Measurements from ENCODE around the gene POU1F1.

The POU1F1 gene

GRCh38 chr3:87276484-87276883 is at the start of gene POU1F1:
TSS of gene POU1F1 (minus strand) at chr3:87276584. CDS start at chr3:87276462, 122 bp downstream.
- no peak for ATAC-seq (ENCODE audit: insufficient read depth, low read depth)
- Histone ChIP-seq H3K4me3 (ENCODE audit: low read depth in 1 of 2, low read length in 2 of 2) (no peak within 1 kb of the TSS), H4K20me1 (ENCODE audit: insufficient read depth, low read length) (no peaks in the 10 kb centered on the region)

GRCh38 chr3:87324609-87325008 is 48.2 kb upstream of the POU1F1 start:
- no peak overlapping the region for H3K27ac ChIP-seq (ENCODE audit: low read length)
- no peaks in the 10 kb centered on the region for H4K20me1 ChIP-seq (ENCODE audit: insufficient read depth, low read length)
- H3K4me2 ChIP-seq (ENCODE audit: insufficient read depth, low read length): no peak overlapping the region
- H2AFZ ChIP-seq (ENCODE audit: low read depth, low read length): no peak overlapping the region
- no peaks in the 10 kb centered on the region for H3K27me3 ChIP-seq (ENCODE audit: insufficient read depth, low read length, poor library complexity)
- H3K9me3 ChIP-seq (ENCODE audit: insufficient read depth, low read length, severe bottlenecking): no peaks in the 10 kb centered on the region
- no peak overlapping the region for H3K9ac ChIP-seq (ENCODE audit: low read depth, low read length)
- ATAC-seq (ENCODE audit: insufficient read depth, low read depth) (no peak), DNase-seq (no peak)
- H3K4me1 ChIP-seq (ENCODE audit: insufficient read depth, low read length): no peaks in the 10 kb centered on the region
- H3K4me3 ChIP-seq (ENCODE audit: low read depth in 1 of 2, low read length in 2 of 2): no peak overlapping the region
- no peaks in the 10 kb centered on the region for H3K79me2 ChIP-seq (ENCODE audit: insufficient read depth, low read length)
- H3K36me3 ChIP-seq (ENCODE audit: insufficient read depth, low read length): no peaks in the 10 kb centered on the region
- TF ChIP-seq CTCF (IDR thresholded peaks at IDR 0.05; ENCODE audit: borderline replicate concordance, extremely low read depth, low read length, poor library complexity, severe bottlenecking) (no peak), EZH2 (IDR thresholded peaks at IDR 0.05; ENCODE audit: borderline replicate concordance, low read depth, low read length, severe bottlenecking) (no peak)

More at GRCh38 chr3:87276484-87276883, at the start of gene POU1F1:
- H3K27ac ChIP-seq (ENCODE audit: low read length): no peak within 1 kb of the TSS
- H3K36me3 ChIP-seq (ENCODE audit: insufficient read depth, low read length): no peaks in the 10 kb centered on the region
- no peak within 1 kb of the TSS for H3K9ac ChIP-seq (ENCODE audit: low read depth, low read length)
- H3K27me3 ChIP-seq (ENCODE audit: insufficient read depth, low read length, poor library complexity): no peaks in the 10 kb centered on the region
- H3K79me2 ChIP-seq (ENCODE audit: insufficient read depth, low read length): no peaks in the 10 kb centered on the region
- peaks cover 4% of the 10 kb centered on the region for H3K4me1 ChIP-seq (ENCODE audit: insufficient read depth, low read length)
- no peaks in the 10 kb centered on the region for H3K9me3 ChIP-seq (ENCODE audit: insufficient read depth, low read length, severe bottlenecking)
- no peak for DNase-seq
- TF ChIP-seq EZH2 (IDR thresholded peaks at IDR 0.05; ENCODE audit: borderline replicate concordance, low read depth, low read length, severe bottlenecking): no peak
- no peak for TF ChIP-seq CTCF (IDR thresholded peaks at IDR 0.05; ENCODE audit: borderline replicate concordance, extremely low read depth, low read length, poor library complexity, severe bottlenecking)
- no peak within 1 kb of the TSS for H3K4me2 ChIP-seq (ENCODE audit: insufficient read depth, low read length)
- H2AFZ ChIP-seq (ENCODE audit: low read depth, low read length): no peak within 1 kb of the TSS

DNA sequence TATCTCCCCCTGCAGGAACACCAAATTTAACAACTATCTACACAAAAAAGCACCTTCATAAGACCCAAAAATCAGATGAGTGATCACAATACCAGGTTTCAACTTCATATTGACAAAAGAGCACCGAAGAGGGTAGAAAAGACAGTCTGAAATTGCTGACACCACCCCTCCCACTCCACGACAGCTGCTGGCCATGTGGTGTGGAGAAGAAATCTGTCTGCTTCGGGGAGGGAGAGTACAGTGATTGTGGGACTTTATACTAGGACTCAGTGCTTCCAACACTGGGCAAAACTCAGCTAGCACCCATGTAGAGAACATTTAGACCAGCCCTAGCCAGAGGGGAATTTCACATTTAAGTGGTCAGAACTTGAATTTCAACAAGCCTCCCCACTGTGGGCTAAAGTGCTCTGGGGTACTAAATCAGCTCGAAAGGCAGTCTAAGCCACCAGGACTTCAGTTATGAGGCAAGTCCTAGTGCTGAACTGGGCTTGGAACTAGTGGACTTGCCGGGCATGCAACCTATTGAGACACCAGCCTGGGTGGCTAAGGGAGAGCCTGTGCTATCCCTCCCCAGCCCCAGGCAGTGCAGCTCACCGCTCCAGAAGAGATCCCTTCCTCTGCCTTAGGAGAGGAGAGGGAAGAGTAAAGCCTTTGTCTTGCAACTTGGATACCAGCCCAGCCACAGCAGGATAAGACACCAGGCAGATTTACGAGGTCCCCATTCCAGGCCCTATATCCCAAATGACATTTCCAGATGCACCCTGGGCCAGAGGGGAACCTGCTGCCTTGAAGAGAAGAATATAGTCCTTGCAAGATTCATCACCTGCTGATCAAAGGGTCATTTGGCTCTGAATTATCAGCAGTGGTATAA is 44.6 kb upstream of the POU1F1 start:
- Histone ChIP-seq H3K27ac (ENCODE audit: low read length) (no peak overlapping the region), H2AFZ (ENCODE audit: low read depth, low read length) (no peak overlapping the region), H3K4me2 (ENCODE audit: insufficient read depth, low read length) (no peak overlapping the region)

More for the DNA sequence above, 44.6 kb upstream of the POU1F1 start:
- Histone ChIP-seq H3K9me3 (ENCODE audit: insufficient read depth, low read length, severe bottlenecking) (no peaks in the 10 kb centered on the region), H4K20me1 (ENCODE audit: insufficient read depth, low read length) (no peaks in the 10 kb centered on the region), H3K27me3 (ENCODE audit: insufficient read depth, low read length, poor library complexity) (no peaks in the 10 kb centered on the region), H3K4me3 (ENCODE audit: low read depth in 1 of 2, low read length in 2 of 2) (no peak overlapping the region), H3K9ac (ENCODE audit: low read depth, low read length) (no peak overlapping the region), H3K4me1 (ENCODE audit: insufficient read depth, low read length) (no peaks in the 10 kb centered on the region), H3K36me3 (ENCODE audit: insufficient read depth, low read length) (no peaks in the 10 kb centered on the region), H3K79me2 (ENCODE audit: insufficient read depth, low read length) (no peaks in the 10 kb centered on the region)
- TF ChIP-seq CTCF (IDR thresholded peaks at IDR 0.05; ENCODE audit: borderline replicate concordance, extremely low read depth, low read length, poor library complexity, severe bottlenecking): no peak
- TF ChIP-seq EZH2 (IDR thresholded peaks at IDR 0.05; ENCODE audit: borderline replicate concordance, low read depth, low read length, severe bottlenecking): no peak
- DNase-seq (no peak), ATAC-seq (ENCODE audit: insufficient read depth, low read depth) (no peak)

All from DND-41 (cell line).